22Rv1 (cell line): ENCODE results near the gene MRPL54.

Experiments
- ZFX ChIP-seq: fragments of 450-650 bp; IDR thresholded peaks from 2 replicates; pipeline ENCODE4 v1.6.1; 2017; ENCODE audit warnings: antibody characterized with exemption, borderline replicate concordance
- TF ChIP-seq, protein P1 (sequence below): fragments of 450-650 bp; IDR thresholded peaks from 2 replicates; pipeline ENCODE4 v1.5.1; 2017; ENCODE audit warnings: mild to moderate bottlenecking

DNA sequence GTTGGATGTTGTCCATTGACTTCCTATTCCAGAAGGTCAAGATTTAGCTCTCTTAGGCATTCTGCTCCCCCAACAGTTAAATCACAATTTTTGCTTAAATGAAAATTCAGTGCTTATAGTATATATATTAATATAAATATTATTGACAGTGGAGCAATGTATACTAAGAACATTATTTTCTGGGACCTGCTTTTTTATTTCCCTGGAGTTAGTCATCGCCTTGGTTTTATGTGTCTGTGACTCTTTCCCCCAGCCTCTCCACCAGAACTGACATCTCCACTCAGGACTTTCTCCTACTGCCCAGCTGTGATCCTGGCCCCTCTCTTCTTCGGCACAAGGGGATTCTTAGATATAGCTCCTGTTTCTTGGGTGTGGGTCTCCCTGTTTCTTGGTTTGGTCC is 33.9 kb downstream of the MRPL54 start:
- TF ChIP-seq, protein P1, sequence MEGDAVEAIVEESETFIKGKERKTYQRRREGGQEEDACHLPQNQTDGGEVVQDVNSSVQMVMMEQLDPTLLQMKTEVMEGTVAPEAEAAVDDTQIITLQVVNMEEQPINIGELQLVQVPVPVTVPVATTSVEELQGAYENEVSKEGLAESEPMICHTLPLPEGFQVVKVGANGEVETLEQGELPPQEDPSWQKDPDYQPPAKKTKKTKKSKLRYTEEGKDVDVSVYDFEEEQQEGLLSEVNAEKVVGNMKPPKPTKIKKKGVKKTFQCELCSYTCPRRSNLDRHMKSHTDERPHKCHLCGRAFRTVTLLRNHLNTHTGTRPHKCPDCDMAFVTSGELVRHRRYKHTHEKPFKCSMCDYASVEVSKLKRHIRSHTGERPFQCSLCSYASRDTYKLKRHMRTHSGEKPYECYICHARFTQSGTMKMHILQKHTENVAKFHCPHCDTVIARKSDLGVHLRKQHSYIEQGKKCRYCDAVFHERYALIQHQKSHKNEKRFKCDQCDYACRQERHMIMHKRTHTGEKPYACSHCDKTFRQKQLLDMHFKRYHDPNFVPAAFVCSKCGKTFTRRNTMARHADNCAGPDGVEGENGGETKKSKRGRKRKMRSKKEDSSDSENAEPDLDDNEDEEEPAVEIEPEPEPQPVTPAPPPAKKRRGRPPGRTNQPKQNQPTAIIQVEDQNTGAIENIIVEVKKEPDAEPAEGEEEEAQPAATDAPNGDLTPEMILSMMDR = no peak
- no peak for TF ChIP-seq ZFX
